Heart left ventricle (tissue), 16 donors: Measurements from ENCODE around the gene MT1H. TPM values are rescaled to one million over a fixed set of nuclear protein-coding genes. Genes with fewer than 3 reads are reported as not detected.

ENCODE experiments used
- ATAC-seq, 4 donors: fragments of 200-7000 bp; cut with Tn5 transposase; one replicate each; pipeline ENCODE4 v1.9.1; 2020 to 2022; ENCODE audit warnings: moderate library complexity in 4 of 4, mild to moderate bottlenecking in 3 of 4, moderate number of reproducible peaks in 1 of 4
- DNase-seq, 5 donors: peaks; one replicate each; pipeline ENCODE4 v3.0.0-alpha.2; 2020
- H3K27ac ChIP-seq, 12 donors: fragments of 200-600 bp; sonication (generic) in 4 of 12; one replicate each; pipeline versions ENCODE4 v1.5.0 to v1.8.0; 2016 to 2022; ENCODE audit warnings: mild to moderate bottlenecking in 2 of 12
- H3K27me3 ChIP-seq, 9 donors: fragments of 200-600 bp; sonication (generic) in 2 of 9; one replicate each; pipeline versions ENCODE4 v1.5.1 to v1.8.0; 2016 to 2022; ENCODE audit warnings: mild to moderate bottlenecking in 3 of 9
- H3K36me3 ChIP-seq, 9 donors: fragments of 200-600 bp; sonication (generic) in 2 of 9; one replicate each; pipeline versions ENCODE4 v1.5.0 to v1.8.0; 2018 to 2022; ENCODE audit warnings: mild to moderate bottlenecking in 2 of 9
- H3K4me1 ChIP-seq, 12 donors: fragments of 200-600 bp; sonication (generic) in 4 of 12; one replicate each; pipeline versions ENCODE4 v1.5.0 to v1.8.0; 2016 to 2022; ENCODE audit warnings: mild to moderate bottlenecking in 3 of 12
- H3K4me3 ChIP-seq, 12 donors: fragments of 200-600 bp; sonication (generic) in 4 of 12; one replicate each; pipeline versions ENCODE4 v1.5.0 to v1.8.0; 2017 to 2022; ENCODE audit warnings: mild to moderate bottlenecking in 9 of 12, moderate library complexity in 4 of 12
- H3K9me3 ChIP-seq, 12 donors: fragments of 200-600 bp; sonication (generic) in 4 of 12; one replicate each; pipeline versions ENCODE4 v1.5.0 to v1.8.0; 2016 to 2022; ENCODE audit warnings: mild to moderate bottlenecking in 1 of 12
- CTCF ChIP-seq, 12 donors: fragments of 200-600 bp; sonication (generic) in 4 of 12; IDR thresholded peaks; one replicate each; pipeline versions ENCODE4 v1.5.0 to v1.8.0; 2018 to 2022; ENCODE audit warnings: antibody characterized with exemption in 12 of 12, mild to moderate bottlenecking in 5 of 12
- POLR2A ChIP-seq, 2 donors: fragments of 450-650 bp; IDR thresholded peaks; one replicate each; pipeline ENCODE4 v1.6.1; 2017; ENCODE audit warnings: antibody characterized with exemption in 2 of 2, mild to moderate bottlenecking in 2 of 2, moderate library complexity in 2 of 2
- WGBS, 4 donors: extraction: QIAGEN DNeasy Blood & Tissue Kit in 2 of 4; methylation state at CpG; one replicate each; pipeline versions ENCODE4 v1.1.5 to v1.1.7; 2013 to 2018; 5-methylcytosine and 5-hydroxymethylcytosine counted together
- intact Hi-C, 10 donors: fragments of 100-400 bp; cut with DNase I; formaldehyde crosslinking; loops; one replicate each; pipeline versions ENCODE4 v1.11.1 to v1.14.2; 2022
- polyA plus RNA-seq, 2 donors: library from polyadenylated mRNA; stranded (reverse); fragments of 200-250 nt; gene quantifications; one replicate each; pipeline ENCODE4 v1.2.3, GENCODE V29; 2013
- total RNA-seq, 9 donors: library from RNA; depleted of rRNA in 2 of 9; stranded (reverse); fragments of >200 nt in 2 of 9; fragmentation: NEBNext Ultra II Directional in 3 of 9; extraction: Animal tissue kit (Norgen Biotek cat#: 25700) in 3 of 9; gene quantifications; one replicate each; pipeline versions ENCODE4 v1.1.0 to v1.2.4, GENCODE V29; 2016 to 2023
- donor health status: ischemic (EF 13 %, LVEDD 7.1; RV severe dilation, severe dysfunction).
- donor health status: healthy with polysubstance abuse.
- donor health status: DM: no; HTN: yes; CAD: no.
- donor health status: DM: no; HTN: no; CAD: no.
- donor health status: ischemic (EF 25% LVEDD 6.9; RV normal size, moderate dysfunction).
- donor health status: ischemic (EF 25% LVEDD 5.7; RV mildly dilated, moderate dysfunction).
- donor health status: healthy.
- donor health status: DM: yes; HTN: yes; CAD: no.
- donor health status: ischemic (EF 35%, LVEDD 5.7; RV mildly dilated, moderate dysfunction).
- donor health status: nonischemic (EF 11% LVEDD 7.7; RV severe dilation, severe dysfunction).
- donor health status: DM: yes; HTN: yes; CAD: no.
- donor health status: PGD.
- donor health status: ischemic (EF 29% LVEDD 5.4; RV normal size, mild dysfunction).
- donor health status: nonischemic (EF 23%, LVEDD 6.1; RV moderate dilation, normal function).

The MT1H gene
- total and polyA plus RNA-seq, 11 donors = 2.2 to 3.1 TPM; not detected in 9

- H3K27ac ChIP-seq = peak overlapping the region in 10 of 12 donors; percentile 34 to 88 (median 57)
- H3K36me3 ChIP-seq = no peaks in the 10 kb centered on the region
- TF ChIP-seq CTCF (IDR thresholded peaks at IDR 0.05) (no peak), POLR2A (IDR thresholded peaks at IDR 0.05) (no peak)
- H3K4me1 ChIP-seq = peaks cover 0 to 47% (median 21%) of the 10 kb centered on the region in 12 donors
- DNase-seq (no peak), ATAC-seq (no peak)
- intact Hi-C loops = no loop called here
- H3K4me3 ChIP-seq = no peak overlapping the region
- no peaks in the 10 kb centered on the region for H3K9me3 ChIP-seq
- peaks cover 0 to 24% (median 10%) of the 10 kb centered on the region in 9 donors for H3K27me3 ChIP-seq
- WGBS, 4 donors = 90 to 96% (median 91%) methylated on average over 3 of the region's 3 CpGs
Observed at GRCh38 chr16:56679078-56679730, 9.6 kb downstream of the MT1H start.

GRCh38 chr16:56679818-56680217 lies 10.2 kb downstream of the MT1H start:
- 59 to 67% (median 66%) methylated on average over 6 of the region's 6 CpGs for whole genome bisulfite sequencing, 4 donors
- H3K27me3 ChIP-seq = peaks cover 0 to 22% (median 10%) of the 10 kb centered on the region in 9 donors
- TF ChIP-seq POLR2A (IDR thresholded peaks at IDR 0.05) (no peak), CTCF (IDR thresholded peaks at IDR 0.05) (no peak)
- H3K9me3 ChIP-seq = no peaks in the 10 kb centered on the region
- intact Hi-C loops = loop anchor here in 7 of 10 donors (5.0 kb wide), 4 partner anchors 43 to 158 kb away; partner anchors contain the start of genes MT2A (in 6 of the 7), BBS2 (in 1 of the 7), MT1A (in 1 of the 7) and MT1E (in 1 of the 7)
- no peak overlapping the region for H3K4me3 ChIP-seq
- peaks cover 0 to 53% (median 22%) of the 10 kb centered on the region in 12 donors for H3K4me1 ChIP-seq
- DNase-seq (peak in 2 of 5 donors; percentile 47 to 75), ATAC-seq (peak; percentile 33 to 44 (median 40))
- H3K36me3 ChIP-seq = no peaks in the 10 kb centered on the region
- H3K27ac ChIP-seq = peak overlapping the region in 11 of 12 donors; percentile 10 to 88 (median 57)

GRCh38 chr16:56681939-56682702 lies 12.5 kb downstream of the MT1H start, which contains the start of gene MT1X:
Gene MT1X, plus strand, starts transcription at chr16:56682470. Its CDS starts 71 bp downstream, at chr16:56682541.
- ATAC-seq = peak; percentile 95 to 98 (median 97)
- Histone ChIP-seq H3K4me1 (peaks cover 0 to 51% (median 23%) of the 10 kb centered on the region in 12 donors), H3K27me3 (no peaks in the 10 kb centered on the region), H3K9me3 (peaks cover 0 to 8% (median 0%) of the 10 kb centered on the region in 12 donors), H3K27ac (peak within 1 kb of the TSS; percentile 70 to 88 (median 84)), H3K4me3 (peak within 1 kb of the TSS; percentile 27 to 69 (median 62)), H3K36me3 (no peaks in the 10 kb centered on the region)
- intact Hi-C loops = loop anchor here in 8 of 10 donors (1.0 to 5.0 kb wide), 8 partner anchors 19 to 160 kb away; partner anchors contain the start of genes MT2A (in 8 of the 8), BBS2 (in 1 of the 8), MT1A (in 1 of the 8) and MT1E (in 1 of the 8)
- peak; percentile 69 to 97 for TF ChIP-seq POLR2A (IDR thresholded peaks at IDR 0.05)
- TF ChIP-seq CTCF (IDR thresholded peaks at IDR 0.05) = no peak
- 1% methylated on average over 26 to 49 of the region's 49 CpGs for WGBS, 4 donors
- DNase-seq = peak; percentile 90 to 96 (median 96)
